ENCODE results near the gene SERGEF. TPM values are rescaled to one million over a fixed set of nuclear protein-coding genes. Genes with fewer than 3 reads are reported as not detected.

The SERGEF gene
- total RNA-seq, 1 experiment from 2014 or later, result 13.3 TPM

- Histone ChIP-seq H3K27me3 (replicated peaks) (no peaks in the 10 kb centered on the region), H3K9me3 (replicated peaks) (no peaks in the 10 kb centered on the region), H3K4me3 (no peak overlapping the region), H3K36me3 (no peaks in the 10 kb centered on the region), H3K27ac (no peak overlapping the region), H3K4me1 (replicated peaks) (no peaks in the 10 kb centered on the region)
- DNase-seq (ENCODE audit: low read depth in 1 of 2, low spot score in 2 of 2), result no peak
Observed at GRCh38 chr11:17798253-17798652, 214.6 kb downstream of the SERGEF start.

GRCh38 chr11:17796154-17796553 is 216.7 kb downstream of the SERGEF start:
- Histone ChIP-seq H3K4me1 (replicated peaks) (no peaks in the 10 kb centered on the region), H3K27me3 (replicated peaks) (no peaks in the 10 kb centered on the region), H3K27ac (no peak overlapping the region), H3K4me3 (no peak overlapping the region), H3K36me3 (no peaks in the 10 kb centered on the region), H3K9me3 (replicated peaks) (no peaks in the 10 kb centered on the region)
- DNase-seq (ENCODE audit: low read depth in 1 of 2, low spot score in 2 of 2), result no peak

GRCh38 chr11:17794981-17795380 is 217.9 kb downstream of the SERGEF start:
- no peaks in the 10 kb centered on the region for H3K9me3 ChIP-seq (replicated peaks)
- no peaks in the 10 kb centered on the region for H3K36me3 ChIP-seq
- no peak overlapping the region for H3K27ac ChIP-seq
- H3K27me3 ChIP-seq (replicated peaks), result no peaks in the 10 kb centered on the region
- no peak for DNase-seq (ENCODE audit: low read depth in 1 of 2, low spot score in 2 of 2)
- H3K4me3 ChIP-seq, result no peak overlapping the region
- 0 out of 2 replicates have a peak, but pooled peaks cover 6% of the 10 kb centered on the region for H3K4me1 ChIP-seq (replicated peaks)

- no peaks in the 10 kb centered on the region for H3K36me3 ChIP-seq
- H3K4me1 ChIP-seq (replicated peaks), result 0 out of 2 replicates have a peak, but pooled peaks cover 6% of the 10 kb centered on the region
- no peak for DNase-seq (ENCODE audit: low read depth in 1 of 2, low spot score in 2 of 2)
- H3K27ac ChIP-seq, result no peak overlapping the region
- H3K4me3 ChIP-seq, result no peak overlapping the region
- no peaks in the 10 kb centered on the region for H3K27me3 ChIP-seq (replicated peaks)
- H3K9me3 ChIP-seq (replicated peaks), result no peaks in the 10 kb centered on the region
Observed at GRCh38 chr11:17793642-17794170, 219.1 kb downstream of the SERGEF start.

- Histone ChIP-seq H3K4me1 (replicated peaks) (peaks cover 7% of the 10 kb centered on the region; the same call in 1 of the 2 replicates), H3K4me3 (no peak overlapping the region), H3K27me3 (replicated peaks) (no peaks in the 10 kb centered on the region), H3K9me3 (replicated peaks) (no peaks in the 10 kb centered on the region), H3K36me3 (no peaks in the 10 kb centered on the region), H3K27ac (no peak overlapping the region)
- DNase-seq (ENCODE audit: low read depth in 1 of 2, low spot score in 2 of 2), result no peak
Observed at GRCh38 chr11:17792161-17792560, 220.7 kb downstream of the SERGEF start.

- Histone ChIP-seq H3K4me3 (no peak overlapping the region), H3K4me1 (replicated peaks) (peaks cover 9% of the 10 kb centered on the region; the same call in 1 of the 2 replicates), H3K27me3 (replicated peaks) (no peaks in the 10 kb centered on the region), H3K27ac (no peak overlapping the region), H3K36me3 (no peaks in the 10 kb centered on the region), H3K9me3 (replicated peaks) (no peaks in the 10 kb centered on the region)
- no peak for DNase-seq (ENCODE audit: low read depth in 1 of 2, low spot score in 2 of 2)
Observed at GRCh38 chr11:17791144-17791543, 221.7 kb downstream of the SERGEF start.

GRCh38 chr11:17790453-17790852 is 222.4 kb downstream of the SERGEF start:
- DNase-seq (ENCODE audit: low read depth in 1 of 2, low spot score in 2 of 2), result no peak
- Histone ChIP-seq H3K36me3 (no peaks in the 10 kb centered on the region), H3K27ac (no peak overlapping the region), H3K4me3 (no peak overlapping the region), H3K9me3 (replicated peaks) (no peaks in the 10 kb centered on the region), H3K4me1 (replicated peaks) (peaks cover 9% of the 10 kb centered on the region; the same call in 1 of the 2 replicates), H3K27me3 (replicated peaks) (no peaks in the 10 kb centered on the region)

- Histone ChIP-seq H3K4me1 (replicated peaks) (peaks cover 9% of the 10 kb centered on the region; the same call in 1 of the 2 replicates), H3K9me3 (replicated peaks) (no peaks in the 10 kb centered on the region), H3K36me3 (no peaks in the 10 kb centered on the region), H3K27ac (no peak overlapping the region), H3K4me3 (no peak overlapping the region), H3K27me3 (replicated peaks) (no peaks in the 10 kb centered on the region)
- DNase-seq (ENCODE audit: low read depth in 1 of 2, low spot score in 2 of 2), result no peak
Observed at GRCh38 chr11:17788084-17788483, 224.8 kb downstream of the SERGEF start.

- no peak for DNase-seq (ENCODE audit: low read depth in 1 of 2, low spot score in 2 of 2)
- Histone ChIP-seq H3K27me3 (replicated peaks) (no peaks in the 10 kb centered on the region; the same call in 1 of the 2 replicates), H3K4me3 (no peak overlapping the region), H3K9me3 (replicated peaks) (no peaks in the 10 kb centered on the region), H3K4me1 (replicated peaks) (peaks cover 9% of the 10 kb centered on the region; the same call in 1 of the 2 replicates), H3K36me3 (no peaks in the 10 kb centered on the region), H3K27ac (no peak overlapping the region)
Observed at GRCh38 chr11:17786824-17787525, 225.9 kb downstream of the SERGEF start.

GRCh38 chr11:17783878-17784277 is 229.0 kb downstream of the SERGEF start:
- Histone ChIP-seq H3K36me3 (no peaks in the 10 kb centered on the region), H3K27me3 (replicated peaks) (no peaks in the 10 kb centered on the region; the same call in 1 of the 2 replicates), H3K9me3 (replicated peaks) (no peaks in the 10 kb centered on the region), H3K27ac (no peak overlapping the region), H3K4me1 (replicated peaks) (peaks cover 3% of the 10 kb centered on the region; the same call in 1 of the 2 replicates), H3K4me3 (no peak overlapping the region)
- no peak for DNase-seq (ENCODE audit: low read depth in 1 of 2, low spot score in 2 of 2)

- Histone ChIP-seq H3K36me3 (no peaks in the 10 kb centered on the region), H3K27me3 (replicated peaks) (no peaks in the 10 kb centered on the region; the same call in 1 of the 2 replicates), H3K4me1 (replicated peaks) (peaks cover 3% of the 10 kb centered on the region; the same call in 1 of the 2 replicates), H3K4me3 (no peak overlapping the region), H3K27ac (no peak overlapping the region), H3K9me3 (replicated peaks) (no peaks in the 10 kb centered on the region)
- DNase-seq (ENCODE audit: low read depth in 1 of 2, low spot score in 2 of 2), result no peak
Observed at GRCh38 chr11:17782603-17783337, 230.1 kb downstream of the SERGEF start.

GRCh38 chr11:17782145-17782544 is 230.7 kb downstream of the SERGEF start:
- Histone ChIP-seq H3K27me3 (replicated peaks) (peaks cover 3% of the 10 kb centered on the region; the same call in 1 of the 2 replicates), H3K4me3 (no peak overlapping the region), H3K27ac (no peak overlapping the region), H3K9me3 (replicated peaks) (no peaks in the 10 kb centered on the region), H3K36me3 (no peaks in the 10 kb centered on the region), H3K4me1 (replicated peaks) (peaks cover 2% of the 10 kb centered on the region; the same call in 1 of the 2 replicates)
- no peak for DNase-seq (ENCODE audit: low read depth in 1 of 2, low spot score in 2 of 2)

- no peak for DNase-seq (ENCODE audit: low read depth in 1 of 2, low spot score in 2 of 2)
- no peak overlapping the region for H3K27ac ChIP-seq
Observed at GRCh38 chr11:17781626-17782025, 231.2 kb downstream of the SERGEF start.

GRCh38 chr11:17781221-17781620 is 231.6 kb downstream of the SERGEF start:
- no peak overlapping the region for H3K27ac ChIP-seq
- H3K36me3 ChIP-seq, result no peaks in the 10 kb centered on the region
- no peak overlapping the region for H3K4me3 ChIP-seq
- peaks cover 9% of the 10 kb centered on the region for H3K27me3 ChIP-seq (replicated peaks)
- no peaks in the 10 kb centered on the region for H3K9me3 ChIP-seq (replicated peaks)
- H3K4me1 ChIP-seq (replicated peaks), result no peaks in the 10 kb centered on the region
- DNase-seq (ENCODE audit: low read depth in 1 of 2, low spot score in 2 of 2), result no peak

More at GRCh38 chr11:17781626-17782025, 231.2 kb downstream of the SERGEF start:
- H3K27me3 ChIP-seq (replicated peaks), result peaks cover 5% of the 10 kb centered on the region
- H3K9me3 ChIP-seq (replicated peaks), result no peaks in the 10 kb centered on the region
- H3K36me3 ChIP-seq, result no peaks in the 10 kb centered on the region
- no peak overlapping the region for H3K4me3 ChIP-seq
- no peaks in the 10 kb centered on the region for H3K4me1 ChIP-seq (replicated peaks)
